Neural progenitor cell (in vitro differentiated cells): Measurements from ENCODE around the gene PTPRK. TPM values are rescaled to one million over a fixed set of nuclear protein-coding genes. Genes with fewer than 3 reads are reported as not detected.

Source experiments
- DNase-seq: peaks from one replicate; pipeline ENCODE4 v3.0.0-alpha.2; 2016; ENCODE audit warnings: low spot score
- H2AFZ ChIP-seq: fragments of 200-600 bp; sonication (generic); replicated peaks from 2 replicates; pipeline ENCODE4 v1.6.1; 2016; ENCODE audit warnings: antibody characterized with exemption
- H3F3A ChIP-seq: fragments of 200-600 bp; sonication (generic); 2 replicates; pipeline ENCODE4 v1.6.1; 2016; ENCODE audit warnings: antibody characterized with exemption, low read depth
- H3K27ac ChIP-seq: fragments of 200-600 bp; sonication (generic); 2 replicates; pipeline ENCODE4 v1.5.1; 2016; ENCODE audit warnings: mild to moderate bottlenecking
- H3K27me3 ChIP-seq: fragments of 200-600 bp; sonication (generic); 2 replicates; pipeline ENCODE4 v1.6.1; 2016; ENCODE audit warnings: mild to moderate bottlenecking, moderate library complexity
- H3K36me3 ChIP-seq: fragments of 200-600 bp; sonication (generic); 2 replicates; pipeline ENCODE4 v1.5.1; 2016
- H3K4me1 ChIP-seq: fragments of 200-600 bp; sonication (generic); 2 replicates; pipeline ENCODE4 v1.6.1; 2016; ENCODE audit warnings: mixed run types
- H3K4me2 ChIP-seq: fragments of 200-600 bp; sonication (generic); 2 replicates; pipeline ENCODE4 v1.6.1; 2016
- H3K4me3 ChIP-seq: fragments of 200-600 bp; sonication (generic); 2 replicates; pipeline ENCODE4 v1.5.1; 2016
- H3K79me2 ChIP-seq: fragments of 200-600 bp; sonication (generic); 2 replicates; pipeline ENCODE4 v1.6.1; 2016; ENCODE audit warnings: low read depth
- H3K9ac ChIP-seq: fragments of 200-600 bp; sonication (generic); 2 replicates; pipeline ENCODE4 v1.6.1; 2016
- H3K9me3 ChIP-seq: fragments of 200-600 bp; sonication (generic); 2 replicates; pipeline ENCODE4 v1.5.1; 2016; ENCODE audit warnings: low read depth
- H4K20me1 ChIP-seq: fragments of 200-600 bp; sonication (generic); 2 replicates; pipeline ENCODE4 v1.6.1; 2016; ENCODE audit warnings: low read depth
- H3K27ac Mint-ChIP-seq: 3 replicates; pipeline ENCODE4 v1.8.0; 2021; ENCODE audit warnings: mixed read lengths
- H3K27me3 Mint-ChIP-seq: 2 replicates; pipeline ENCODE4 v1.8.0; 2022; ENCODE audit warnings: low read depth, mild to moderate bottlenecking, inconsistent platforms, moderate library complexity, mixed read lengths; ENCODE audit not compliant: insufficient read depth
- H3K36me3 Mint-ChIP-seq: 3 replicates; pipeline ENCODE4 v1.8.0; 2021; ENCODE audit warnings: mixed read lengths
- H3K4me1 Mint-ChIP-seq: 3 replicates; pipeline ENCODE4 v1.8.0; 2021; ENCODE audit warnings: mixed read lengths
- H3K4me3 Mint-ChIP-seq: 3 replicates; pipeline ENCODE4 v1.8.0; 2021; ENCODE audit warnings: mild to moderate bottlenecking, moderate library complexity, mixed read lengths
- H3K9me3 Mint-ChIP-seq: 3 replicates; pipeline ENCODE4 v1.8.0; 2020; ENCODE audit warnings: mixed read lengths
- CTCF ChIP-seq: fragments of 200-600 bp; sonication (generic); IDR thresholded peaks from 2 replicates; pipeline ENCODE4 v1.5.1; 2017; ENCODE audit warnings: antibody characterized with exemption, mild to moderate bottlenecking
- EZH2 ChIP-seq: fragments of 200-600 bp; sonication (generic); IDR thresholded peaks from 2 replicates; pipeline ENCODE4 v1.6.1; 2017; ENCODE audit warnings: antibody characterized with exemption, mild to moderate bottlenecking, moderate library complexity
- EZH2phosphoT487 ChIP-seq: fragments of 200-600 bp; sonication (generic); IDR thresholded peaks from 2 replicates; pipeline ENCODE4 v1.6.1; 2017; ENCODE audit warnings: antibody characterized with exemption
- total RNA-seq: library from RNA; depleted of rRNA; stranded (reverse); fragments of >200 nt; gene quantifications from 2 replicates; pipeline ENCODE4 v1.2.3, GENCODE V29; 2015; ENCODE audit warnings: low replicate concordance

Gene PTPRK
- total RNA-seq, 1 donor from 2014 or later = 35.0 TPM

GRCh38 chr6:127963495-127963894, 556.9 kb downstream of the PTPRK start:
- no peak for DNase-seq
- no peaks in the 10 kb centered on the region for H3F3A ChIP-seq
- no peak overlapping the region for H3K4me3 ChIP-seq
- Mint-ChIP-seq H3K4me3 (no peak overlapping the region), H3K9me3 (no peaks in the 10 kb centered on the region), H3K27me3 (no peaks in the 10 kb centered on the region), H3K36me3 (no peaks in the 10 kb centered on the region), H3K4me1 (peaks cover 3% of the 10 kb centered on the region), H3K27ac (no peak overlapping the region)
- H3K4me2 ChIP-seq = no peak overlapping the region
- no peaks in the 10 kb centered on the region for H3K9me3 ChIP-seq
- H3K4me1 ChIP-seq = no peaks in the 10 kb centered on the region
- H4K20me1 ChIP-seq = no peaks in the 10 kb centered on the region
- H3K9ac ChIP-seq = no peak overlapping the region
- H3K36me3 ChIP-seq = no peaks in the 10 kb centered on the region
- TF ChIP-seq EZH2phosphoT487 (no peak), EZH2 (no peak), CTCF (no peak)
- no peaks in the 10 kb centered on the region for H3K79me2 ChIP-seq
- H2AFZ ChIP-seq = no peak overlapping the region
- no peaks in the 10 kb centered on the region for H3K27me3 ChIP-seq
- no peak overlapping the region for H3K27ac ChIP-seq

GRCh38 chr6:127959869-127960268, 560.5 kb downstream of the PTPRK start:
- TF ChIP-seq CTCF (no peak), EZH2phosphoT487 (no peak), EZH2 (no peak)
- Histone ChIP-seq H3F3A (no peaks in the 10 kb centered on the region), H3K79me2 (no peaks in the 10 kb centered on the region), H3K36me3 (no peaks in the 10 kb centered on the region), H3K4me1 (no peaks in the 10 kb centered on the region), H3K4me3 (no peak overlapping the region), H3K4me2 (no peak overlapping the region), H4K20me1 (no peaks in the 10 kb centered on the region), H3K27ac (no peak overlapping the region), H3K27me3 (no peaks in the 10 kb centered on the region), H3K9me3 (no peaks in the 10 kb centered on the region), H3K9ac (no peak overlapping the region), H2AFZ (no peak overlapping the region)
- Mint-ChIP-seq H3K36me3 (no peaks in the 10 kb centered on the region), H3K9me3 (no peaks in the 10 kb centered on the region), H3K27ac (no peak overlapping the region), H3K4me3 (no peak overlapping the region), H3K27me3 (no peaks in the 10 kb centered on the region), H3K4me1 (peaks cover 3% of the 10 kb centered on the region)
- no peak for DNase-seq

- Histone ChIP-seq H3F3A (no peaks in the 10 kb centered on the region), H3K4me2 (no peak overlapping the region), H3K9me3 (no peaks in the 10 kb centered on the region), H2AFZ (no peak overlapping the region), H3K9ac (no peak overlapping the region), H3K4me1 (no peaks in the 10 kb centered on the region), H3K27me3 (no peaks in the 10 kb centered on the region), H3K4me3 (no peak overlapping the region), H4K20me1 (no peaks in the 10 kb centered on the region), H3K27ac (no peak overlapping the region), H3K36me3 (no peaks in the 10 kb centered on the region), H3K79me2 (no peaks in the 10 kb centered on the region)
- no peaks in the 10 kb centered on the region for H3K9me3 Mint-ChIP-seq
- no peaks in the 10 kb centered on the region for H3K36me3 Mint-ChIP-seq
- H3K27me3 Mint-ChIP-seq = no peaks in the 10 kb centered on the region
- no peak for DNase-seq
- H3K4me1 Mint-ChIP-seq = peaks cover 3% of the 10 kb centered on the region
- no peak overlapping the region for H3K27ac Mint-ChIP-seq
- TF ChIP-seq EZH2 (no peak), EZH2phosphoT487 (no peak), CTCF (no peak)
- no peak overlapping the region for H3K4me3 Mint-ChIP-seq
Observed at GRCh38 chr6:127956956-127957355, 563.4 kb downstream of the PTPRK start.
